K562 (cell line): Measurements from ENCODE around the gene SORT1.
A peak's percentile ranks its signal among the peaks of the same experiment; 100 is the strongest.

ENCODE experiments used
- CTCF ChIP-seq, 3 experiments: IDR thresholded peaks in 2 of 3; conservative IDR thresholded peaks in 1 of 3; 2 replicates each; pipeline ENCODE4 v1.5.1; 2011 to 2012; ENCODE audit warnings: low read length in 3 of 3, mild to moderate bottlenecking in 3 of 3, control low read depth in 2 of 3, improper control_type of control experiment in 1 of 3, inconsistent platforms in 1 of 3, low read depth in 1 of 3, mixed read lengths in 1 of 3, moderate library complexity in 1 of 3; ENCODE audit not compliant: insufficient read depth in 2 of 3
- EWSR1 ChIP-seq: fragments of 450-650 bp; IDR thresholded peaks from 2 replicates; pipeline ENCODE4 v1.6.1; 2018; ENCODE audit warnings: borderline replicate concordance, mild to moderate bottlenecking, low read depth, moderate library complexity; ENCODE audit not compliant: partially characterized antibody
- GTF2B ChIP-seq: IDR thresholded peaks from 2 replicates; pipeline ENCODE4 v1.6.1; 2011; ENCODE audit not compliant: insufficient read length; ENCODE audit errors: extremely low read depth
- KDM1A ChIP-seq, 2 experiments: fragments of 450-650 bp; IDR thresholded peaks; 2 replicates each; pipeline ENCODE4 v1.6.1; 2016; ENCODE audit warnings: mild to moderate bottlenecking in 2 of 2
- SIN3A ChIP-seq, 2 experiments: fragments of 150-350 bp in 1 of 2; IDR thresholded peaks; 2 replicates each; pipeline ENCODE4 v1.6.1; 2011 to 2016; ENCODE audit warnings: borderline replicate concordance in 2 of 2, low read depth in 2 of 2, low read length in 2 of 2, mild to moderate bottlenecking in 2 of 2, moderate library complexity in 2 of 2; ENCODE audit not compliant: control insufficient read depth in 1 of 2
- TBP ChIP-seq: optimal IDR thresholded peaks from 2 replicates; pipeline ENCODE3; 2011; ENCODE audit warnings: low read depth, low read length, improper control_type of control experiment

- no peak for TF ChIP-seq CTCF (IDR thresholded peaks at IDR 0.05 in 2 of 3, conservative IDR thresholded peaks at IDR 0.05 in 1 of 3; ENCODE audit: insufficient read depth in 2 of 3, low read depth in 1 of 3, low read length in 3 of 3)
- no peak for TF ChIP-seq EWSR1
- peak; percentile 97 for TF ChIP-seq KDM1A (IDR thresholded peaks at IDR 0.05)
- TF ChIP-seq GTF2B = no peak
- no peak for TF ChIP-seq TBP
- no peak for TF ChIP-seq SIN3A (IDR thresholded peaks at IDR 0.05; ENCODE audit: borderline replicate concordance in 2 of 2, control insufficient read depth in 1 of 2, low read depth in 2 of 2, low read length in 2 of 2)
Measured at GRCh38 chr1:109307274-109308021, 90.3 kb downstream of the SORT1 start.
